HG03060 (cell line): ENCODE measurements around the gene SMAD3.

ENCODE experiments used
- ATAC-seq: cut with Tn5 transposase; IDR thresholded peaks from one replicate; pipeline ENCODE4 v1.9.1; 2021; ENCODE audit warnings: low read depth, moderate number of reproducible peaks; ENCODE audit not compliant: unreplicated experiment

The SMAD3 gene

GRCh38 chr15:67156834-67157233 is 91.4 kb downstream of the SMAD3 start:
- ATAC-seq: no peak

- no peak for ATAC-seq
Observed at GRCh38 chr15:67157521-67158252, 92.3 kb downstream of the SMAD3 start.

GRCh38 chr15:67158367-67158766 is 93.0 kb downstream of the SMAD3 start:
- ATAC-seq: no peak

- no peak for ATAC-seq
Observed at GRCh38 chr15:67161412-67161811, 96.0 kb downstream of the SMAD3 start.

GRCh38 chr15:67161881-67162280 is 96.5 kb downstream of the SMAD3 start:
- ATAC-seq: no peak

- ATAC-seq: no peak
Observed at GRCh38 chr15:67163180-67163579, 97.8 kb downstream of the SMAD3 start.

GRCh38 chr15:67164401-67164791 is 99.0 kb downstream of the SMAD3 start:
- no peak for ATAC-seq

- no peak for ATAC-seq
Observed at GRCh38 chr15:67164811-67165253, 99.4 kb downstream of the SMAD3 start.

- ATAC-seq: no peak
Observed at GRCh38 chr15:67165254-67166253, 100.2 kb downstream of the SMAD3 start.

GRCh38 chr15:67166280-67167009 is 101.0 kb downstream of the SMAD3 start:
- ATAC-seq: no peak

GRCh38 chr15:67167091-67167490 is 101.7 kb downstream of the SMAD3 start:
- no peak for ATAC-seq

- no peak for ATAC-seq
Observed at GRCh38 chr15:67168694-67169093, 103.3 kb downstream of the SMAD3 start.

- no peak for ATAC-seq
Observed at GRCh38 chr15:67170143-67170925, 104.9 kb downstream of the SMAD3 start.

GRCh38 chr15:67171471-67171870 is 106.1 kb downstream of the SMAD3 start:
- ATAC-seq: no peak

GRCh38 chr15:67172172-67172571 is 106.8 kb downstream of the SMAD3 start:
- no peak for ATAC-seq

GRCh38 chr15:67173005-67173404 is 107.6 kb downstream of the SMAD3 start:
- no peak for ATAC-seq

GRCh38 chr15:67173786-67174185 is 108.4 kb downstream of the SMAD3 start:
- ATAC-seq: no peak

- no peak for ATAC-seq
Observed at GRCh38 chr15:67174446-67174845, 109.0 kb downstream of the SMAD3 start.

- no peak for ATAC-seq
Observed at GRCh38 chr15:67174864-67175573, 109.6 kb downstream of the SMAD3 start.
